NCI-H146 (cell line): Measurements from ENCODE around the gene GPR34.
"Not testable (repeated sequence)": the region's sequence is repeated elsewhere in the genome, so short reads cannot be mapped to it uniquely, and the experiment has no call there.

Experiments
- DNase-seq: peaks from one replicate; lab custom pipeline; 2025; lab: John Stamatoyannopoulos, UW

GPR34 gene, protein sequence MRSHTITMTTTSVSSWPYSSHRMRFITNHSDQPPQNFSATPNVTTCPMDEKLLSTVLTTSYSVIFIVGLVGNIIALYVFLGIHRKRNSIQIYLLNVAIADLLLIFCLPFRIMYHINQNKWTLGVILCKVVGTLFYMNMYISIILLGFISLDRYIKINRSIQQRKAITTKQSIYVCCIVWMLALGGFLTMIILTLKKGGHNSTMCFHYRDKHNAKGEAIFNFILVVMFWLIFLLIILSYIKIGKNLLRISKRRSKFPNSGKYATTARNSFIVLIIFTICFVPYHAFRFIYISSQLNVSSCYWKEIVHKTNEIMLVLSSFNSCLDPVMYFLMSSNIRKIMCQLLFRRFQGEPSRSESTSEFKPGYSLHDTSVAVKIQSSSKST

GRCh38 chrX:41688835-41689234 lies at the start of gene GPR34:
TSS of gene GPR34 (plus strand) at chrX:41688973. CDS start at chrX:41695634, 6,661 bp downstream.
- no peak for DNase-seq

- not testable (repeated sequence) for DNase-seq
Observed at GRCh38 chrX:41646201-41646600, 42.6 kb upstream of the GPR34 start.

DNA sequence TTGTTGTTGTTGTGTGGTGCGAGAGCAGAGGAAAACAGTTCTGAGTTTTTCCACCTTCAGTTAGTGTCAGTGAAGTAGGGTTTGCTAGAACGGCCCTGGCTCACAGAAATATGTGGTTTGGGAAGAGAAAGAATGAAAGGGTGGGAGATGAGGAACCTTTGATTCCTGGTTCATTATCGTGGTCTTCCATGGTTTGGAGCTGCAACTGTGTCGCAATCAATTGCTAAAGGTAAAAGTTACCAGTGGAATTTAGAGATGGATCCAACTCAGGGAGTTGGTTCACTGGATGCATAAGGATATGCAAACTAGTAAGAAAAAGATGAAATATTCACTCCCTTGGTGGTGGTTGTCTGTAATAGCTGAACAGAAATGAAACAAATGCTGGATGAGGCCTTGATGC lies 35.6 kb upstream of the GPR34 start:
- no peak for DNase-seq

DNA sequence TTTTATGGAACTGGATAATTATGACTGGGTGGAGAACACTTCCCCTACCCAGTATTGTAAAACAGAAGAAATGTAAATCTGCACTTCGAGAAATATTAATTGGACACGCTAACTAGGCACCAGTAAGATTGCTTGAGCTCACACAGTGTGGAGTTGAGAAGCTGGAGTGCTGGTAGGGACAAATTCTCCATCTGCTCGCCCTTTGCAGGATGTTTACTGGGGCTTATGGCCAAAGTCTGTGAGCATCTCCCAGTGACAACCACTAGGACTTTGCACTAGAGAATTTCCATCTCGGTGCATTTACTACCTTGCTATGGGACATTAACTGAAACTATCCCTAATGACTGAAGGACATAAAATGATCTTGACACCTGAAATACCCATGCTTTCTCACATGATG lies 33.7 kb upstream of the GPR34 start:
- no peak for DNase-seq

- DNase-seq = no peak
Observed at GRCh38 chrX:41655631-41656030, 33.1 kb upstream of the GPR34 start.

DNA sequence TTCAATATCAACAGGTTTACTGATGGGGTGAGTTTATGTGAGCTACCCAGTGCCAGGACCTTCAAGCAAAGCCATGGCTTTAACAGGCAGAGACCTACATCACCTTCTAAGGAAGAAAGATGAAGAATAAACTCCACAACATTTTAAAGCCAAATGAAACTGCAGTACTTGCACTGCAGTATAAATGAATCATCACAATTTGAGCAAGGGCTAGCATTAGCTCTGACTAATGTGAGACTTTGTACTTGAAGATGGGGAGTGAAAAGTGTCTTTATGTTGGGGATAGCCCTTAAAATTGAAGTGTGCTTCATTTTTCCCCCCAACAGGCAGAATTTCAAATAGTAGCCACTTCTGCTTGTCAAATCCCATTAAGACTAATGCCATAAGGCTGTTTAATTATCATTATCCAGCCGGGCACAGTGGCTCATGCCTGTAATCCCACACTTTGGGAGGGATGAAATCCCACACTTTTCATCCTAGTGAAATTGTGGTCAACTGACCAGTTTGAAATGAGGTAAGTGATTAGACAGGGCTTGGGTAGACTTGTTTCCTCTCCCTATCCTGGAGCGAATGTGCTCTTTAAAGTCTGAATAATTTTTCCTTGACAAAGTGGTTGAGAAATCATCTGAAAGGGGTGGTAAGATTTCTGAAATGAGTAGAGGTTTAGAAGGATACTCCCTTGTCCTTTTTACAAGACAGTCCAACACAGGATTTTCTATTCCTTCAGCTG lies 27.2 kb upstream of the GPR34 start:
- DNase-seq = no peak

DNA sequence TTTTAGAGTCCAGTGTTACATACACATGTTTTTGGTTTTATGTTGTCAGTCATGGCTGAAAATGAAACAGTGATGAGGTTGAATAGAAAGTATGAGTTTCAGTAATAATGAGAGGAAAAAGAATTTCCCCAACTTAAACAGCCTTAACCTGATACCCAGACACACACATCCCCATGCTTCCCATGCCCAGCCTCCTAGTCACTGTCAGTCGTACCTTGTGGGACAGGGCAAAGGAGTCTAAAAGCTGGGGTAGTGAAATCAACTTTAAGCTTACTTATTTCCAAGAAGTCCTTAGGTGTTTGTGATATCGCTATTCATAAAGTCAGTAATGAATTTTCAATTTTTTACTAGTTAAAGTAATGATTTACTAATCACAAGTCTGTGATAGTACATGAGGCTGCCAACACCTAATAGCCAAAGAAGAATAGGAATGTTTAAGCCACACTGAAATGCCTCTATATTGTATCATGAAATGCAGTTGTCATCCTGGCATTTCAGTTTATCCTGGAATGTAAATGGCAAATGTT lies 24.3 kb upstream of the GPR34 start:
- no peak for DNase-seq

DNA sequence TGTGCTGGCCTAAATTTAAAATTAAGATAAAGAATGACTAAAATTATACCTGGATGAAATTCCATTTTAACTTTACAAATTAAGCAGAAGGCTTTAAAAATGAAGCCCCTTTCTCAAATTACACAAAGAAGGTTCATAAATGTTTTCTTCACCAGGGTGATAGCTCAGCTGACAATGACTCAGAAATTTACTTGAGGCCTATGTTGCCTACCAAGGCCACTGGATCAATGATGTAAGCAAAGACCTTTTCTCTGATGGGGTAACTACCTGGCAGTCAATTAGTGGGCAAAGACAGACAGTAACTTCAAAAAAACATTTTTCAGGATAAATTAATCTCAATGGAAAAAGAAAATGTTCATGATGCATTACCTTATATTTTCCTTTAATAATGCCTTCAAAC lies 23.9 kb upstream of the GPR34 start:
- no peak for DNase-seq

- DNase-seq = no peak
Observed at GRCh38 chrX:41665686-41666085, 23.1 kb upstream of the GPR34 start.

GRCh38 chrX:41666251-41666650 lies 22.5 kb upstream of the GPR34 start:
- no peak for DNase-seq

DNA sequence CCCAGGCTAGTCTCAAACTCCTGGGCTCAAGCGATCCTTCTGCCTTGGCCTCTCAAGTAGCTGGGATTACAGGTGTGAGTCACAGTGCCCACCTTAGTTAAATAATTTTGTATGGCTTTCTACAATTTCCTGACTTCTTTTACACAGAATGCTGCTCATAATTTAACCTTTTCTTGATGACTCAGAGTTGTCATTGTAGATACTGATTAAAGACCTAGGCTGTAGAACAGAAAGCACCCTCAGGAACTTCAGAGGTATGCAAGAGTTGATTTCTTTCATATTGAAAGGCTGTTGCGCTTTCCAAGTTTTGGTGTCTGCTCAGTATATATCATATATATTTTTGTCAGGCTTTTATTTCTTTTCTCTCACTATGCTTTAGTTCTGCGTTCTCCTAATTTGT lies 21.1 kb upstream of the GPR34 start:
- DNase-seq = no peak

DNA sequence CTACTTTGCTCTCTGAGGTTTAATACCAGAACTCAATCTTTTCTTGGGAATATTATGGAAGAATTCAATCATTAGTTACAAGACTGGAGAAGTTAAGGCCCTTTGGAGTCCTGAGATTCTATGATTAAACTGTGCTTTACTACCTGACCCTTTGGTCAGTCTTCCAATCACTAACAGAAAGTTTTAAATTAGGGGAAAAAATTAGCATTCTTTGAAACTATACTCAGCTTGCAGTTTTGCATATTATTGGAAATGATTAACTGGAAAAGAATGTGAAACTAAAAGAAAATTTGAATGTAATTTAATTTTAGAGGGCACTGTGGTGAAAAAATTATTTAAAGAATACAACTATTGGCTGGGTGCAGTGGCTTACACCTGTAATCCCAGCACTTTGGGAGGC lies 18.7 kb upstream of the GPR34 start:
- no peak for DNase-seq

- DNase-seq = no peak
Observed at GRCh38 chrX:41671082-41671481, 17.7 kb upstream of the GPR34 start.

DNA sequence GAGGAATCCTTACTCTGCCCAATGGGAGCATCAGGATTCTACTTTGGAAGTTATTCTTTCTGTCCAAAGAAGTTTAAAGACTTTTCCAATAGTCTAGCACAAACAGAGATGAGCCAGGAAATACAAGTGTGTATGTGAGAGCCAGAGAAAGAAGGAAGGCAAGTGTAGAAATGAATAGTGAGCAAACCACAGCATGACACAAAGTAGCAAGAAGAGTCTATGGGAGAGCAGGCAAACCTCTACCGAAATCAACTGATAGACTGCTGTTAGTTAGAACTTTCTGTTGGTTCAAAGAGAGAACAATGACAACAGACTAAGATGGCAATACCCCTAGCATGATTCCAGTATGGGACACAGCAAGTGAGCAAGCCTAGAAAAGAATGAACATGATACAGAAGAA lies 16.1 kb upstream of the GPR34 start:
- no peak for DNase-seq

GRCh38 chrX:41676361-41676760 lies 12.4 kb upstream of the GPR34 start:
- not testable (repeated sequence) for DNase-seq

DNA sequence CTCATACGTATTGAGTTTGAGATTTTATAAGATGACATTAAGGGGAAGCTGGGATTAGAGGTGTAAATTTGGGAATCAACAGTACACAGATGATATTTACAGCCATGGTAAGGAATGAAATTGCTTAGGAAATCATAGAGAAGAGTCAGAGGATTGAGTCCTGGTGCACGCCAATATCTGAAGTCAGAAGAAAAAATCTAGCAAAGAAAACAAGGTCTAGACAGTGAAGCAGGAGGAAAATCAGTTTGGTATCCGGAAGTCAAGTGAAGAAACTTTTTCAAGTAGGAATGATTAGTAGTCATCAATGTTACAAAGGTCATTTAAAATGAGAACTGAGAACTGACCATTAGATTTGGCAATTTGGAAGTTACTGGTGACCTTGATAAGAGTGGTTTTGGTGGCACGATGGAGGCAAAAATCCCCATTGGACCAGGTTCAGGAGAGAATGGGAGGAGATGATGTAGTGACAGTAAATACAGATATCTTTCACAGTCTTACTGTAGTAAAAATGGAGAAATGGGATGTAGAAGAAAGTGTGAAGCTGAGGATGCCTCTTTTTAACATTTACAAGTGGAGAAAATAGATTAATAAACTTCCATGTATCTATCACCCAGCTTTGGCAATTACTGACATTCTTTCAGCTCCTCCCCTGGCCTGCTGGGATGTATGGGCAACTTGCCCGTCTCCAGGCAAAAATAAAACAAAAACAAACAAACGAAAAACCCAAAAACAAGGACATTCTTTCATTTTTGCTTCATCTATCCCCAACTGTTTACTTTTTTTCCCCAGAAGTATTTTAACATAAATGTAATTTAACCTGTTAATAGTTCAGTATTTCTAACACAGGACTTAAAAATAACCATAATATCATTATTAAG lies 11.4 kb upstream of the GPR34 start:
- DNase-seq = no peak

DNA sequence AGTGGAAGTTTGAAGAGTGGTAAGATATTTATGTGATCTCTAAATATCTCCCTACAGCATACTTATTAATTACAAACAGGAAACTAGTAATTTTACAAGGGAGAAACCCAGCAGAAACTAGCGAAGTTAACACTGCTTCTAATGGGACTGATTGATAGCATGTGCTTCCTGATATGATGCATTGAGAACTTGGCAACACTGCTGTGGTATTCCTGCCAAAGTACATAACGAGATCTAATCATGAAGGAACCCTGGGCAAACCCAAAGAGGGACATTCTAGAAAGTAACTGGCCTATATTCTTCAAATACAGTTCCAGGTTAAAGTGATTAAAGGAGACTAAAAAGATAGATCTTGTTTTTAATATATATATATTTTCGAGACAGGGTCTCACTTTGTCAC lies 4.6 kb upstream of the GPR34 start:
- no peak for DNase-seq

GRCh38 chrX:41684940-41685339 lies 3.8 kb upstream of the GPR34 start:
- no peak for DNase-seq

GRCh38 chrX:41686788-41687187 lies 2.0 kb upstream of the GPR34 start:
- DNase-seq = no peak

GRCh38 chrX:41688156-41688555 lies 617 bp upstream of the GPR34 start:
- no peak for DNase-seq

DNA sequence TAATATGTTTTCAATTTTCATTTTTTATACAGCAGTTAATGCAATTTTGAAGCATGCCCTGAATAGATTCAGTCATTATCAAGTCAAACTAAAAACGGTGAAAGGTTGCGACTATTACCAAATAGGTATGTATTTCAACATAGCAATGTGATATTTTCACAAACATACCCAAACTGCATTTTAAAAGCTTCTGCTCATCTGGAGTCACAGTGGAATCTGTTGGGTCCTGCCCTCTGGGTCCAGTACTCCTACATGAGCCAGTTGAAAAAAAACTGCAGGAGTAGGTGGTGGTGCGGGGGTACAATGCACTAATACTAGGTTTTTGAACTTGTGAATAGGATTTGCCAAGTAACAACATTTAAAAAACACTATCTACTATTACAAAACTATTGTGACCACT lies 938 bp downstream of the GPR34 start:
- no peak for DNase-seq

- DNase-seq = no peak
Observed at GRCh38 chrX:41692162-41692749, 3.5 kb downstream of the GPR34 start.
